A549 (cell line): ENCODE results near the gene IFIT1B. TPM values are rescaled to one million over a fixed set of nuclear protein-coding genes. Genes with fewer than 3 reads are reported as not detected.

Source experiments
- ATAC-seq, 2 experiments: fragments of 200-7000 bp in 1 of 2; fragments of >200 bp in 1 of 2; cut with Nextera tagmentation in 1 of 2; cut with Tn5 transposase in 1 of 2; 3 replicates each; pipeline versions ENCODE4 v1.8.0 to v1.9.1; 2018 to 2020; ENCODE audit warnings: mild to moderate bottlenecking in 1 of 2, moderate library complexity in 1 of 2
- CTCF ChIA-PET: fragments of 300-600 bp; sonication (Branson Sonifier 250); formaldehyde crosslinking; extraction: SDS; loops from one replicate; lab custom pipeline; 2021; ENCODE audit warnings: antibody characterized with exemption, inconsistent platforms; lab: Yijun Ruan, JAX
- POLR2A ChIA-PET: fragments of 350-600 bp; formaldehyde crosslinking; extraction: SDS; loops from one replicate; lab custom pipeline; 2021; ENCODE audit warnings: antibody characterized with exemption, inconsistent platforms; lab: Yijun Ruan, JAX
- DNase-seq, 2 experiments: peaks; one replicate each; pipeline versions ENCODE4 v3.0.0 to v3.0.0-alpha.2; 2011 to 2016; ENCODE audit warnings: low read depth in 1 of 2, low spot score in 1 of 2
- FAIRE-seq: peaks from 2 replicates; lab custom pipeline; 2011; peaks lifted over from hg19 to GRCh38; lab: Jason Lieb, UNC
- H3K27ac ChIP-seq, 2 experiments: fragments of >200 bp; sonication (Bioruptor Twin); formaldehyde crosslinking; 3 replicates each; pipeline ENCODE4 v1.5.1; 2016 to 2017
- H3K4me1 ChIP-seq: fragments of >200 bp; sonication (Bioruptor Twin); formaldehyde crosslinking; 3 replicates; pipeline ENCODE4 v1.6.1; 2016
- H3K4me2 ChIP-seq: fragments of >200 bp; sonication (Bioruptor Twin); formaldehyde crosslinking; 3 replicates; pipeline ENCODE4 v1.6.1; 2016
- H3K4me3 ChIP-seq: fragments of >200 bp; sonication (Bioruptor Twin); formaldehyde crosslinking; 3 replicates; pipeline ENCODE4 v1.5.1; 2016
- H3K9me3 ChIP-seq: fragments of >200 bp; sonication (Bioruptor Twin); formaldehyde crosslinking; 3 replicates; pipeline ENCODE4 v1.6.1; 2016
- CBX8 ChIP-seq: fragments of 200-600 bp; sonication (generic); IDR thresholded peaks from 2 replicates; pipeline ENCODE4 v1.6.1; 2016
- CEBPB ChIP-seq, 2 experiments: fragments of >200 bp in 1 of 2; sonication (Bioruptor Twin) in 1 of 2; formaldehyde crosslinking in 1 of 2; IDR thresholded peaks; 2 replicates each; pipeline ENCODE4 v1.6.1; 2012 to 2016
- CHD4 ChIP-seq: fragments of 200-600 bp; sonication (generic); IDR thresholded peaks from 2 replicates; pipeline ENCODE4 v1.6.1; 2016; ENCODE audit warnings: antibody characterized with exemption, mild to moderate bottlenecking, borderline replicate concordance
- EP300 ChIP-seq, 2 experiments: fragments of >200 bp; sonication (Bioruptor Twin); formaldehyde crosslinking; IDR thresholded peaks; 2 replicates in 1 of 2; 3 replicates in 1 of 2; pipeline ENCODE4 v1.6.1; 2016 to 2017
- GATA3 ChIP-seq: IDR thresholded peaks from 2 replicates; pipeline ENCODE4 v1.6.1; 2012; ENCODE audit warnings: borderline replicate concordance
- HEYL ChIP-seq: fragments of 250-450 bp; sonication (Bioruptor Pico); IDR thresholded peaks from 2 replicates; pipeline ENCODE4 v1.8.0; 2021; ENCODE audit warnings: mild to moderate bottlenecking, moderate library complexity
- MAFK ChIP-seq: fragments of 450-650 bp; IDR thresholded peaks from 2 replicates; pipeline ENCODE4 v1.6.1; 2014; ENCODE audit not compliant: partially characterized antibody
- MAZ ChIP-seq: fragments of 150-350 bp; IDR thresholded peaks from 2 replicates; pipeline ENCODE4 v1.6.1; 2014; ENCODE audit warnings: antibody characterized with exemption, low read depth, low read length, borderline replicate concordance
- POLR2AphosphoS2 ChIP-seq: conservative IDR thresholded peaks from 2 replicates; pipeline ENCODE4 v1.6.1; 2012; ENCODE audit warnings: low read length, improper control_type of control experiment, inconsistent platforms
- ZC3H11A ChIP-seq: fragments of 450-650 bp; IDR thresholded peaks from 2 replicates; pipeline ENCODE4 v1.6.1; 2014; ENCODE audit warnings: antibody characterized with exemption, mild to moderate bottlenecking
- WGBS: methylation state at CpG from one replicate; pipeline ENCODE4 v1.1.6; 2017; ENCODE audit errors: missing lambda C conversion rate; 5-methylcytosine and 5-hydroxymethylcytosine counted together
- polyA plus RNA-seq, 4 experiments: library from polyadenylated mRNA; depleted of rRNA in 3 of 4; stranded (reverse); fragments of >200 nt; fragmentation: RNase III in 1 of 4; extraction: RNeasy Plus Mini Kit Qiagen cat#74134 plus additional on column Dnase treatment in 1 of 4; gene quantifications; 2 replicates in 3 of 4; 3 replicates in 1 of 4; pipeline ENCODE4 v1.2.3, GENCODE V29; 2011 to 2017
- TF ChIP-seq, protein P1 (sequence below): fragments of >200 bp; sonication (Bioruptor Twin); formaldehyde crosslinking; IDR thresholded peaks from 2 replicates; pipeline ENCODE4 v1.6.1; 2016
- TF ChIP-seq, protein P2 (sequence below): fragments of 200-600 bp; sonication (generic); IDR thresholded peaks from 2 replicates; pipeline ENCODE4 v1.6.1; 2016; ENCODE audit warnings: antibody characterized with exemption, mild to moderate bottlenecking, moderate library complexity
- TF ChIP-seq, protein P3 (sequence below): IDR thresholded peaks from 2 replicates; pipeline ENCODE4 v1.6.1; 2012

IFIT1B gene
- polyA plus RNA-seq, 2 of the 4 experiments (the other 2 are of a cell fraction) = not detected

- CTCF ChIA-PET = interaction anchor here (3.8 kb wide), 1 partner anchor 24 kb away, joined by 18 read pairs; no protein-coding TSS in a partner anchor
- Histone ChIP-seq H3K4me1 (peaks cover 35% of the 10 kb centered on the region), H3K9me3 (no peaks in the 10 kb centered on the region), H3K4me3 (no peak overlapping the region), H3K4me2 (peak overlapping the region; percentile 51; the same call in 2 of the 3 replicates), H3K27ac (peak overlapping the region in 1 of 2 experiments; percentile 83; a peak in 2 of 6 replicates)
- POLR2A ChIA-PET = interaction anchor here (0.8 kb wide), 1 partner anchor 18 kb away, joined by 3 read pairs; the partner anchor contains the start of gene IFIT3
- DNase-seq = no peak
- TF ChIP-seq CBX8 (no peak), ZC3H11A (peak; percentile 66)
- no peak for FAIRE-seq
- WGBS = 88% methylated on average over 4 of the region's 4 CpGs
- no peak for ATAC-seq
These were observed 32.4 kb upstream of the IFIT1B start for GRCh38 chr10:89345367-89346000.

- ChIA-PET POLR2A (interaction anchor here (0.8 kb wide), 1 partner anchor 19 kb away, joined by 3 read pairs; the partner anchor contains the start of gene IFIT3), CTCF (interaction anchor here (1.5 to 3.8 kb wide), 3 partner anchors 11 to 129 kb away, joined by 3 to 18 read pairs (median 4); no protein-coding TSS in a partner anchor)
- ATAC-seq = 0 out of 6 replicates have a peak, but pooled peaks of 1 of the 2 experiments have one; percentile 21
- peaks cover 47% of the 10 kb centered on the region for H3K4me1 ChIP-seq
- no peak overlapping the region for H3K4me3 ChIP-seq
- DNase-seq = peak in 1 of 2 experiments; percentile 42
- H3K9me3 ChIP-seq = no peaks in the 10 kb centered on the region
- TF ChIP-seq MAFK (peak; percentile 74), CEBPB (IDR thresholded peaks at IDR 0.05) (peak; percentile 76 to 92), CHD4 (no peak)
- TF ChIP-seq, protein P1, sequence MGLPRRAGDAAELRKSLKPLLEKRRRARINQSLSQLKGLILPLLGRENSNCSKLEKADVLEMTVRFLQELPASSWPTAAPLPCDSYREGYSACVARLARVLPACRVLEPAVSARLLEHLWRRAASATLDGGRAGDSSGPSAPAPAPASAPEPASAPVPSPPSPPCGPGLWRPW = peak; percentile 23; the same call in 1 of the 2 replicates
- H3K4me2 ChIP-seq = peak overlapping the region; percentile 51
- peak overlapping the region; percentile 57 to 83 for H3K27ac ChIP-seq
- no peak for FAIRE-seq
- WGBS = 76% methylated on average over 4 of the region's 4 CpGs
These were observed 31.2 kb upstream of the IFIT1B start for GRCh38 chr10:89346405-89347254.

DNA sequence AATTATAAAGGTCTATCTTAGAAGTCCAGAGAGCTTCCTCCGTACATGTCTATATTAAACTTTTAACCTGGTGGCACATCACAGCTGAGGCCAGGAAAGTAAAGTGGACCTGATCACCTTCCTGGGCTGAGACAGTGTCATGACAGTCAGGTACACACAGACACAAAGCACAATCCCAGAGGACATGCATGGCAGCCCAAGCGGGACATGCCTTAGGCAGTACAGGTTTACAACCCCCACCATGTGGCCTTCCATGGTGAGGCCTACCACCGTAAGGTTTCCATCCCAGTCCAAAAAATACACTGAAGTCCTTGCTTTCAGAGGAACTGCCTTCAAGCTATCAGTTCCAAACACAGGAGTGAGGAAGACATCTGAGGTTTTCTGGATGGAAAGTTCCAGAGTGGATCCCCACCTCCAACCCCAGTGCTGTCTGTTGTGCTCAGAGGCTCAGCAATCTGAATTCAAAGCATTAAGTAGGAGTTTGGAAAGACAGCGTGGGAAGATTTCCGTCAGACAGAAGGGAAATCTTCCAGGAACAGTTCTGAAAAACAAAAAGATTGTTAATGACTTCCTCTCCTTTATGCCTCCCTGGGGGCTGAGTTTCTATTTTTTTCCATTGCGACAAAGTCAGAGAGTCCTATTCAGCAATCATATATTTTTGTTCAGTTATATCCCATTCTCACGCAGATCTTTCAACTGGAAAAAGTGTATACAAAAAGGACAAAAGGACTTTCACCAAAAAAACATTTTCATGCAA, 30.0 kb upstream of the IFIT1B start:
- H3K4me3 ChIP-seq = no peak overlapping the region
- no peak for ATAC-seq
- no peak for DNase-seq
- H3K27ac ChIP-seq = peak overlapping the region in 1 of 2 experiments; percentile 83; a peak in 3 of 6 replicates
- 87% methylated on average over 7 of the region's 7 CpGs for WGBS
- no peak for FAIRE-seq
- ChIA-PET CTCF (interaction anchor here (0.9 to 3.8 kb wide), 5 partner anchors 9 to 130 kb away, joined by 3 to 18 read pairs (median 4); no protein-coding TSS in a partner anchor), POLR2A (no interaction called here)
- H3K4me1 ChIP-seq = peaks cover 50% of the 10 kb centered on the region
- no peaks in the 10 kb centered on the region for H3K9me3 ChIP-seq
- no peak overlapping the region for H3K4me2 ChIP-seq
- TF ChIP-seq MAZ = no peak
- TF ChIP-seq POLR2AphosphoS2 = no peak
- TF ChIP-seq, protein P2, sequence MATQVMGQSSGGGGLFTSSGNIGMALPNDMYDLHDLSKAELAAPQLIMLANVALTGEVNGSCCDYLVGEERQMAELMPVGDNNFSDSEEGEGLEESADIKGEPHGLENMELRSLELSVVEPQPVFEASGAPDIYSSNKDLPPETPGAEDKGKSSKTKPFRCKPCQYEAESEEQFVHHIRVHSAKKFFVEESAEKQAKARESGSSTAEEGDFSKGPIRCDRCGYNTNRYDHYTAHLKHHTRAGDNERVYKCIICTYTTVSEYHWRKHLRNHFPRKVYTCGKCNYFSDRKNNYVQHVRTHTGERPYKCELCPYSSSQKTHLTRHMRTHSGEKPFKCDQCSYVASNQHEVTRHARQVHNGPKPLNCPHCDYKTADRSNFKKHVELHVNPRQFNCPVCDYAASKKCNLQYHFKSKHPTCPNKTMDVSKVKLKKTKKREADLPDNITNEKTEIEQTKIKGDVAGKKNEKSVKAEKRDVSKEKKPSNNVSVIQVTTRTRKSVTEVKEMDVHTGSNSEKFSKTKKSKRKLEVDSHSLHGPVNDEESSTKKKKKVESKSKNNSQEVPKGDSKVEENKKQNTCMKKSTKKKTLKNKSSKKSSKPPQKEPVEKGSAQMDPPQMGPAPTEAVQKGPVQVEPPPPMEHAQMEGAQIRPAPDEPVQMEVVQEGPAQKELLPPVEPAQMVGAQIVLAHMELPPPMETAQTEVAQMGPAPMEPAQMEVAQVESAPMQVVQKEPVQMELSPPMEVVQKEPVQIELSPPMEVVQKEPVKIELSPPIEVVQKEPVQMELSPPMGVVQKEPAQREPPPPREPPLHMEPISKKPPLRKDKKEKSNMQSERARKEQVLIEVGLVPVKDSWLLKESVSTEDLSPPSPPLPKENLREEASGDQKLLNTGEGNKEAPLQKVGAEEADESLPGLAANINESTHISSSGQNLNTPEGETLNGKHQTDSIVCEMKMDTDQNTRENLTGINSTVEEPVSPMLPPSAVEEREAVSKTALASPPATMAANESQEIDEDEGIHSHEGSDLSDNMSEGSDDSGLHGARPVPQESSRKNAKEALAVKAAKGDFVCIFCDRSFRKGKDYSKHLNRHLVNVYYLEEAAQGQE = no peak
- no peak for TF ChIP-seq EP300 (IDR thresholded peaks at IDR 0.05)
- TF ChIP-seq, protein P3, sequence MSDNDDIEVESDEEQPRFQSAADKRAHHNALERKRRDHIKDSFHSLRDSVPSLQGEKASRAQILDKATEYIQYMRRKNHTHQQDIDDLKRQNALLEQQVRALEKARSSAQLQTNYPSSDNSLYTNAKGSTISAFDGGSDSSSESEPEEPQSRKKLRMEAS = no peak
- no peak for TF ChIP-seq HEYL (CRISPR knock-in tag)
- TF ChIP-seq GATA3 = no peak
- TF ChIP-seq, all 56 proteins: peak for 0
